Renal cortex interstitium (tissue), 11 donors: Measurements from ENCODE around the gene FCGBP. TPM values are rescaled to one million over a fixed set of nuclear protein-coding genes. Genes with fewer than 3 reads are reported as not detected.

Source experiments
- DNase-seq, 11 donors: peaks; one replicate each; pipeline ENCODE4 v3.0.0-alpha.2; 2013; ENCODE audit warnings: low read depth in 9 of 11, low spot score in 4 of 11; ENCODE audit errors: extremely low read depth in 1 of 11
- polyA plus RNA-seq, 3 donors: library from polyadenylated mRNA; unstranded; fragments of 120-200 nt; gene quantifications; one replicate each; pipeline ENCODE4 v1.2.1, GENCODE V29; 2013; ENCODE audit not compliant: insufficient read length in 3 of 3

FCGBP gene
- polyA plus RNA-seq, 3 donors: 5.7 to 13.2 (median 9.4) TPM

GRCh38 chr19:39951686-39952085, 17.3 kb upstream of the FCGBP start:
- DNase-seq: no peak

GRCh38 chr19:39951065-39951650, 16.7 kb upstream of the FCGBP start:
- no peak for DNase-seq

- no peak for DNase-seq
Observed at GRCh38 chr19:39949026-39949747, 14.8 kb upstream of the FCGBP start.

- DNase-seq: no peak
Observed at GRCh38 chr19:39946532-39946931, 12.1 kb upstream of the FCGBP start.

- no peak for DNase-seq
Observed at GRCh38 chr19:39943586-39943985, 9.2 kb upstream of the FCGBP start.

- DNase-seq: no peak
Observed at GRCh38 chr19:39942366-39942730, 7.9 kb upstream of the FCGBP start.

- peak in 2 of 11 donors; percentile 28 to 38 for DNase-seq
Observed at GRCh38 chr19:39941615-39942365, 7.4 kb upstream of the FCGBP start.

GRCh38 chr19:39941151-39941550, 6.7 kb upstream of the FCGBP start:
- DNase-seq: no peak

GRCh38 chr19:39940221-39940833, 5.9 kb upstream of the FCGBP start:
- DNase-seq: no peak

- DNase-seq: no peak
Observed at GRCh38 chr19:39939556-39939955, 5.1 kb upstream of the FCGBP start.

- no peak for DNase-seq
Observed at GRCh38 chr19:39937787-39938186, 3.4 kb upstream of the FCGBP start.

GRCh38 chr19:39937094-39937720, 2.8 kb upstream of the FCGBP start:
- DNase-seq: no peak

- DNase-seq: no peak
Observed at GRCh38 chr19:39936622-39937021, 2.2 kb upstream of the FCGBP start.

GRCh38 chr19:39936020-39936419, 1.6 kb upstream of the FCGBP start:
- DNase-seq: no peak

- no peak for DNase-seq
Observed at GRCh38 chr19:39935364-39935661, 879 bp upstream of the FCGBP start.

GRCh38 chr19:39929750-39930149, 4.7 kb downstream of the FCGBP start:
- no peak for DNase-seq

GRCh38 chr19:39928357-39928725, 6.1 kb downstream of the FCGBP start:
- no peak for DNase-seq

GRCh38 chr19:39927524-39928356, 6.7 kb downstream of the FCGBP start:
- DNase-seq: no peak

GRCh38 chr19:39927076-39927475, 7.4 kb downstream of the FCGBP start:
- no peak for DNase-seq
